HG03457 (cell line): Measurements from ENCODE around the gene PPP4R3C.
"Not testable (repeated sequence)": the region's sequence is repeated elsewhere in the genome, so short reads cannot be mapped to it uniquely, and the experiment has no call there.

Experiments used
- ATAC-seq: cut with Tn5 transposase; IDR thresholded peaks from one replicate; pipeline ENCODE4 v1.9.1; 2021; ENCODE audit warnings: moderate number of reproducible peaks; ENCODE audit not compliant: unreplicated experiment

PPP4R3C gene

GRCh38 chrX:27463187-27463586, at the start of gene PPP4R3C:
Gene PPP4R3C (minus strand): TSS chrX:27463341. CDS start chrX:27463296, 45 bp downstream.
- ATAC-seq, result no peak

DNA sequence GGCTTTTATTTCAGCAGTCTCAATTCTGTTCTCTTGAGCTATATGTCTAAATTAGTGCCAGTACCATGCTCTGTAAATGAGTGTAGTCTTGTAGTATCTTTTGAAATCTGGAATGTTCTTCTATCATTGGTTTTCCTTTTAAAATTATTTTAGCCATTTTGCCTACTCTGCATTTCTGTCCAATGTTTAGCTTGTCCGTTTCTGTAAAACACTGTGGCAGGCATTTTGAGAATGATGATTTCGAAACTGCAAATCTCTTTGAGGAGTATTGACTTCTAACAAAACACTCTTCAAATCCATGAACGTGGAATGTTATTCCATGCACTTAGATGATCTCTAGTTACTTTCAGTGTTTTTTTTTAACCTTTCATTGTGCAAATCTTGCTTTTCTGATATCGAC, 28.3 kb upstream of the PPP4R3C start:
- no peak for ATAC-seq

DNA sequence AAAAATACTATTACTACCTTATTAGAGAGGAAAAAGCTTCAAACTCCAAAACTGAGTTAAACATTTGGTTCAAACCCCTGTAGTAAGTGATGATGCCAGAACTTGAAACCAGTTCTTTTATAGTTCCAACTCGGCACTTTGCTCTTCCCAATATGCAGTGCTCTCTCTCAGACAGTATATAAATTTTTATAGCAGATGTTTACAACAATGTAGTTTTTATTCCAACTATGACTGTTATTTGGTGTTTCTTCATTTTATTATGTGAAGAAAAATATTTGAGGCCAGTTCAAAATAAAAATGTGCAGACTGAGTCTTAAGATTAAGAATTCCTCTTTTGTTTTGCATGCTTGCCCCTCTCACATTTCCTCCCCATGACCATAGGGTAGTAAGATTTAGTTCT, 2.9 kb upstream of the PPP4R3C start:
- ATAC-seq, result no peak

GRCh38 chrX:27465036-27465435, 1.9 kb upstream of the PPP4R3C start:
- no peak for ATAC-seq

GRCh38 chrX:27459129-27459528, 4.0 kb downstream of the PPP4R3C start:
- ATAC-seq, result not testable (repeated sequence)

GRCh38 chrX:27458544-27458943, 4.6 kb downstream of the PPP4R3C start:
- not testable (repeated sequence) for ATAC-seq

DNA sequence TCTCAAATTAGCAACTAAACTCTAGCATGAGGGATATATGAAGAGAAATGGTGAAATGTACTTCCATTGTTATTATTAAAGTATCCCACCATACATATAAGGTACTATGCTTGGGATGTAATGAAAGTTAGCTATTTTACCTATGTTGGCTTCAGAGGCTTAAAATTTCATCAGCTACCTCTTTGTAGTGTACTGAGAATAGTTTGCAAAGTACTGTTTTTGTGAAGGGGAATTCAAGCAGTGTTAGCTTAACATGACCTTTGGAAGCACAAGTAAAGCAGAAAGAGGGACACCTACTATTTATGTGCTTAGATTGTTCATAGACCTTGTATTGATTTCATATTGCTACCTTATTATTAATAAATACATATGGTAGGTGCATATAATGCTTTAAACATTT, 11.8 kb downstream of the PPP4R3C start:
- no peak for ATAC-seq

- no peak for ATAC-seq
Measured at GRCh38 chrX:27446423-27446822, 16.7 kb downstream of the PPP4R3C start.

GRCh38 chrX:27445438-27445837, 17.7 kb downstream of the PPP4R3C start:
- no peak for ATAC-seq

GRCh38 chrX:27444093-27444908, 18.8 kb downstream of the PPP4R3C start:
- ATAC-seq, result no peak

DNA sequence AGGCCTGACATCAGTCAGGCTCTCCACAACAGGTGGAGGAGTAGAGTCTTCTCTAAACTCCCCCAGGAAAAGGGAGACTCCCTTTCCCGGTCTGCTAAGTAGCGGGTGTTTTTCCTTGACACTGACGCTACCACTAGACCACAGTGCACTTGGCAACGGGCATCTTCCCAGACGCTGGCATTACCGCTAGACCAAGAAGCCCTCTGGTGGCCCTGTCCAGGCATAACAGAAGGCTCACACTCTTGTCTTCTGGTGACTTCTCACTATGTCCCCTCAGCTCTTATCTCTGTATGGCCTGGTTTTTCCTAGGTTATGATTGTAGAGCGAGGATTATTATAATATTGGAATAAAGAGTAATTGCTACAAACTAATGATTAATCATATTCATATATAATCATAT, 20.7 kb downstream of the PPP4R3C start:
- not testable (repeated sequence) for ATAC-seq

DNA sequence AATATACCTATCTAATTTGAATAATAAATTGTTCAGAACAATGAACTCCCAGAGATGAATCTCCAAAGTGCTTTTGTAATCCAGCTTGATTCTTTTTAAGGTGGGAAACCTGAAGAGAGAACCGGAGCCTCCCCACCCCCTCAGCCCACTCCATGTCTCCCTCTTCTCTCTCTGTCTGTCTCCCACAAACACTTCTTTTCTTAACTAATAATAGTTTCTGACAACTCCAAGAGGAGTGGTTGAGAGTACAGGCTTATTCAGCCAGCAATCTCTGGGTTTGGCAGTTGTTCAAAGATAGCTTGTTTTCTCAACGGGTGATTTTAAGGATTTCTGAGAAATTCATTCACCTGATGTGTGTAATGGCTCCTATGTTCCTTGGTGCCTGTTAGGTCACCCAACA, 23.4 kb downstream of the PPP4R3C start:
- no peak for ATAC-seq

GRCh38 chrX:27438937-27439336, 24.2 kb downstream of the PPP4R3C start:
- no peak for ATAC-seq

DNA sequence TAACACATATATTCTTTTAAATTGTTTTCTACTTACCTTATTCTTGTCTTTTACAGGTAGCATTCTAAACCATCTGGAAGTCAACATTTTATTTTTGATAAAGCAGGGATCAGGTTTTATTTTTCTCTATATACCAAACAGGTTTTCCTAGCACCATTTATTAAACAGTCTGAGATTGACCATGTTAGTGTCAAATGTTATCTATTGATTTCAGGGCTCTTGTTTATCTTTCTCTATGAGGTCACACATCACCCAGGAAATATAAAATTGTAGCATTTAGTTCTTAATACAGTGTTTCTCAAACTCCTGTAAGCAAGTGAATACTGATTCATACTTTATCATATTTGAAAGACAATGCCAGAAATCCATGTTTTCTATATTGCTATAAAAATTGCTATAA, 28.1 kb downstream of the PPP4R3C start:
- no peak for ATAC-seq
